HCT116 (cell line): Measurements from ENCODE around the gene TSLP. TPM values are rescaled to one million over a fixed set of nuclear protein-coding genes. Genes with fewer than 3 reads are reported as not detected.

ENCODE experiments used
- ATAC-seq: fragments of 200-7000 bp; cut with Tn5 transposase; 2 replicates; pipeline ENCODE4 v1.9.1; 2020; ENCODE audit warnings: mild to moderate bottlenecking, moderate library complexity
- BruUV-seq: library from RNA; stranded (reverse); fragments of 400-500 nt; replicated peaks from 2 replicates; lab custom pipeline; 2021; lab: Mats Ljungman, UMichigan
- CTCF ChIA-PET: fragments of 300-600 bp; sonication (Branson Sonifier 250); formaldehyde crosslinking; loops from one replicate; lab custom pipeline; 2021; ENCODE audit warnings: antibody characterized with exemption; lab: Charles Lee
- POLR2A ChIA-PET: fragments of 300-600, 350-600 bp; sonication (Branson Sonifier 250); formaldehyde crosslinking; loops from one replicate; lab custom pipeline; 2021; ENCODE audit warnings: antibody characterized with exemption; lab: Charles Lee
- RAD21 ChIA-PET, 2 experiments: fragments of 300-600 bp; sonication (Branson Sonifier 250); formaldehyde crosslinking; loops; one replicate each; lab custom pipeline; 2023; ENCODE audit warnings: low total read pairs in 2 of 2; ENCODE audit not compliant: uncharacterized antibody in 2 of 2, unreplicated experiment in 2 of 2, low non-redundant PET in 1 of 2; lab: Charles Lee
- DNase-seq: peaks from one replicate; pipeline ENCODE4 v3.0.0-alpha.2; 2010; ENCODE audit warnings: low read depth, low spot score
- H2AFZ ChIP-seq: fragments of 200-600 bp; shearing (Covaris generic), sonication (generic); 2 replicates; pipeline ENCODE4 v1.6.1; 2017; ENCODE audit warnings: low read depth, mixed run types, mixed read lengths, antibody characterized with exemption, low read length; ENCODE audit not compliant: poor library complexity, severe bottlenecking
- H3K27ac ChIP-seq: 2 replicates; pipeline ENCODE4 v1.5.1; 2012; ENCODE audit warnings: low read depth, low read length
- H3K27me3 ChIP-seq: fragments of 200-600 bp; sonication (generic); 2 replicates; pipeline ENCODE4 v1.6.1; 2016; ENCODE audit warnings: mixed run types, low read length, mixed read lengths; ENCODE audit not compliant: insufficient read depth
- H3K36me3 ChIP-seq, 2 experiments: fragments of 200-500 bp in 1 of 2; fragments of 200-600 bp in 1 of 2; sonication (Bioruptor generic) in 1 of 2; sonication (generic) in 1 of 2; 2 replicates each; pipeline versions ENCODE4 v1.5.1 to v1.6.1; 2014 to 2016; ENCODE audit warnings: low read length in 2 of 2, inconsistent platforms in 1 of 2, mixed read lengths in 1 of 2, mixed run types in 1 of 2; ENCODE audit not compliant: insufficient read depth in 2 of 2, control insufficient read depth in 1 of 2
- H3K4me1 ChIP-seq, 2 experiments: fragments of 200-600 bp in 1 of 2; sonication (generic) in 1 of 2; 2 replicates each; pipeline versions ENCODE4 v1.5.1 to v1.6.1; 2012 to 2017; ENCODE audit warnings: low read length in 2 of 2, inconsistent platforms in 1 of 2, mild to moderate bottlenecking in 1 of 2, mixed read lengths in 1 of 2, mixed run types in 1 of 2, moderate library complexity in 1 of 2; ENCODE audit not compliant: insufficient read depth in 2 of 2, control insufficient read depth in 1 of 2
- H3K4me2 ChIP-seq: fragments of 200-600 bp; sonication (generic); 2 replicates; pipeline ENCODE4 v1.6.1; 2017; ENCODE audit warnings: mixed run types, low read length, mixed read lengths
- H3K4me3 ChIP-seq, 2 experiments: fragments of 200-600 bp in 1 of 2; sonication (generic) in 1 of 2; replicated peaks in 1 of 2; 2 replicates each; pipeline ENCODE4 v1.5.1; 2011 to 2016; ENCODE audit warnings: low read length in 2 of 2, control low read depth in 1 of 2, low read depth in 1 of 2, mild to moderate bottlenecking in 1 of 2, mixed read lengths in 1 of 2, mixed run types in 1 of 2
- H3K79me2 ChIP-seq: fragments of 200-600 bp; sonication (generic); 2 replicates; pipeline ENCODE4 v1.6.1; 2017; ENCODE audit warnings: mild to moderate bottlenecking, mixed run types, low read length, moderate library complexity, mixed read lengths; ENCODE audit not compliant: insufficient read depth
- H3K9ac ChIP-seq: fragments of 200-600 bp; sonication (generic); 2 replicates; pipeline ENCODE4 v1.6.1; 2016; ENCODE audit warnings: low read length, mixed read lengths
- H3K9me2 ChIP-seq: fragments of 200-600 bp; sonication (generic), shearing (Covaris generic); 2 replicates; pipeline ENCODE4 v1.6.1; 2017; ENCODE audit warnings: mixed run types, mild to moderate bottlenecking, moderate library complexity; ENCODE audit not compliant: insufficient read depth
- H3K9me3 ChIP-seq, 2 experiments: fragments of 200-500 bp in 1 of 2; fragments of 200-600 bp in 1 of 2; sonication (Bioruptor generic) in 1 of 2; sonication (generic) in 1 of 2; 2 replicates each; pipeline ENCODE4 v1.6.1; 2014 to 2017; ENCODE audit warnings: low read length in 2 of 2, mixed read lengths in 2 of 2, inconsistent platforms in 1 of 2, low read depth in 1 of 2, mild to moderate bottlenecking in 1 of 2, mixed run types in 1 of 2, moderate library complexity in 1 of 2; ENCODE audit not compliant: control insufficient read depth in 1 of 2, insufficient read depth in 1 of 2
- H4K20me1 ChIP-seq: fragments of 200-600 bp; sonication (generic), shearing (Covaris generic); 2 replicates; pipeline ENCODE4 v1.6.1; 2017; ENCODE audit warnings: mixed run types, mild to moderate bottlenecking, moderate library complexity; ENCODE audit not compliant: insufficient read depth
- CBX3 ChIP-seq: IDR thresholded peaks from 2 replicates; pipeline ENCODE4 v1.6.1; 2012; ENCODE audit warnings: low read depth
- CEBPB ChIP-seq: IDR thresholded peaks from 2 replicates; pipeline ENCODE4 v1.6.1; 2012; ENCODE audit warnings: low read depth
- ELF1 ChIP-seq: IDR thresholded peaks from 2 replicates; pipeline ENCODE4 v1.6.1; 2012; ENCODE audit warnings: low read depth, borderline replicate concordance
- EZH2 ChIP-seq: fragments of 200-600 bp; sonication (generic); IDR thresholded peaks from 2 replicates; pipeline ENCODE4 v1.6.1; 2017; ENCODE audit warnings: antibody characterized with exemption, mixed run types
- EZH2phosphoT487 ChIP-seq: fragments of 200-600 bp; IDR thresholded peaks from 2 replicates; pipeline ENCODE4 v1.6.1; 2018; ENCODE audit warnings: antibody characterized with exemption, borderline replicate concordance
- FOSL1 ChIP-seq: IDR thresholded peaks from 2 replicates; pipeline ENCODE4 v1.6.1; 2012; ENCODE audit warnings: low read depth
- JUND ChIP-seq: IDR thresholded peaks from 2 replicates; pipeline ENCODE4 v1.6.1; 2012
- POLR2A ChIP-seq: IDR thresholded peaks from 2 replicates; pipeline ENCODE4 v1.7.0; 2011; ENCODE audit warnings: borderline replicate concordance; ENCODE audit not compliant: insufficient read depth, insufficient read length; ENCODE audit errors: extremely low read depth
- RAD21 ChIP-seq: IDR thresholded peaks from 2 replicates; pipeline ENCODE4 v1.6.1; 2012; ENCODE audit warnings: low read depth, mild to moderate bottlenecking
- SRF ChIP-seq: IDR thresholded peaks from 2 replicates; pipeline ENCODE4 v1.6.1; 2012; ENCODE audit warnings: low read depth
- TCF7L2 ChIP-seq: IDR thresholded peaks from 2 replicates; pipeline ENCODE4 v1.7.0; 2011; ENCODE audit warnings: borderline replicate concordance, inconsistent platforms; ENCODE audit not compliant: insufficient read depth, insufficient read length; ENCODE audit errors: extremely low read depth
- YY1 ChIP-seq: IDR thresholded peaks from 2 replicates; pipeline ENCODE4 v1.6.1; 2011; ENCODE audit warnings: low read length, low read depth, moderate library complexity, mild to moderate bottlenecking; ENCODE audit not compliant: insufficient replicate concordance; ENCODE audit errors: extremely low read depth
- ZBTB33 ChIP-seq: IDR thresholded peaks from 2 replicates; pipeline ENCODE4 v1.6.1; 2011; ENCODE audit warnings: mild to moderate bottlenecking, low read length, moderate library complexity; ENCODE audit not compliant: insufficient replicate concordance; ENCODE audit errors: extremely low read depth
- ZFX ChIP-seq: fragments of 450-650 bp; IDR thresholded peaks from 2 replicates; pipeline ENCODE4 v1.6.1; 2017
- ZNF274 ChIP-seq: fragments of 200-500 bp; sonication (Bioruptor generic); IDR thresholded peaks from 2 replicates; pipeline ENCODE4 v1.6.1; 2014; ENCODE audit warnings: mild to moderate bottlenecking, low read depth, low read length, inconsistent platforms
- intact Hi-C: fragments of 100-400 bp; cut with micrococcal nuclease; formaldehyde crosslinking; loops from 2 replicates; pipeline ENCODE4 v1.10.0; 2022
- total RNA-seq: library from RNA; stranded (reverse); gene quantifications from one replicate; pipeline ENCODE4 v1.2.1, GENCODE V29; 2021; ENCODE audit not compliant: unreplicated experiment
- TF ChIP-seq, protein P1 (sequence below): IDR thresholded peaks from 2 replicates; pipeline ENCODE4 v1.6.1; 2012
- TF ChIP-seq, protein P2 (sequence below), 3 experiments: fragments of 200-600 bp in 1 of 3; sonication (generic) in 1 of 3; IDR thresholded peaks in 2 of 3; conservative IDR thresholded peaks in 1 of 3; 2 replicates each; pipeline ENCODE4 v1.5.1; 2012 to 2017; ENCODE audit warnings: low read depth in 2 of 3, low read length in 2 of 3, antibody characterized with exemption in 1 of 3, borderline replicate concordance in 1 of 3, control low read depth in 1 of 3, mild to moderate bottlenecking in 1 of 3, mixed read lengths in 1 of 3, mixed run types in 1 of 3, moderate library complexity in 1 of 3; ENCODE audit not compliant: insufficient read depth in 1 of 3

Gene TSLP
- total RNA-seq, 1 experiment from 2014 or later, result 0.34 TPM

GRCh38 chr5:111121926-111122325 is 50.4 kb downstream of the TSLP start:
- Histone ChIP-seq H2AFZ (no peak overlapping the region), H3K27ac (no peak overlapping the region), H3K36me3 (peaks cover 48 to 65% of the 10 kb centered on the region in 2 experiments), H4K20me1 (peaks cover 4% of the 10 kb centered on the region; the same call in 1 of the 2 replicates), H3K4me2 (no peak overlapping the region), H3K4me3 (no peak overlapping the region), H3K4me1 (no peaks in the 10 kb centered on the region), H3K27me3 (no peaks in the 10 kb centered on the region), H3K9me3 (no peaks in the 10 kb centered on the region), H3K9me2 (no peaks in the 10 kb centered on the region), H3K79me2 (peaks cover 20% of the 10 kb centered on the region; the same call in 1 of the 2 replicates)
- RAD21 ChIA-PET, result no interaction called here
- CTCF ChIA-PET, result no interaction called here
- DNase-seq (no peak), ATAC-seq (no peak)
- intact Hi-C loops, result no loop called here
- BruUV-seq, result no TSS peak
- TF ChIP-seq POLR2A, result no peak
- TF ChIP-seq SRF, result no peak
- TF ChIP-seq, protein P1, sequence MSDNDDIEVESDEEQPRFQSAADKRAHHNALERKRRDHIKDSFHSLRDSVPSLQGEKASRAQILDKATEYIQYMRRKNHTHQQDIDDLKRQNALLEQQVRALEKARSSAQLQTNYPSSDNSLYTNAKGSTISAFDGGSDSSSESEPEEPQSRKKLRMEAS, result no peak
- TF ChIP-seq JUND, result no peak
- TF ChIP-seq TCF7L2, result no peak
- TF ChIP-seq ZFX, result no peak
- no peak for TF ChIP-seq FOSL1
- TF ChIP-seq, all 23 proteins: peak for 0
- no peak overlapping the region for H3K9ac ChIP-seq
- POLR2A ChIA-PET, result no interaction called here

DNA sequence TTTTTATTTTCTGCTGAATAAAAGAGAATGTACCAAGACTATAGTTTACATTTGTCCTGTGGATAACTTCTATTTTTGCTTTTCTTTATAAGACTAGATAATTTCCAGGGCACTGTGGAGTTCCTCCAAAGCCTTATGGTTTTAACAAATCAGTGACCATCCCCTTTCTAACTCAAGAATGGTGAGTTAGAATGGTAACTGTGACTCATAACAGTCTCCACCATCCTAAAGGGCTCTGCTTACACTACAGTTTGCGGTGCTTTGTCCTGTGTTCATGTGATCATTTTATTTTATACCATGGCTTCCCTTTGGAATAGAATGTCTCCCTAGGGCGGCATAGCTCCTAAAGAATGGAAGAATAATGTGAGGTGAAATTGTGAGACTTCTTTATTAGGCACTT is 50.9 kb downstream of the TSLP start:
- no TSS peak for BruUV-seq
- intact Hi-C loops, result no loop called here
- TF ChIP-seq FOSL1 (no peak), POLR2A (no peak), CBX3 (no peak), CEBPB (no peak), JUND (no peak), ZBTB33 (no peak), EZH2phosphoT487 (no peak), RAD21 (no peak), ZFX (no peak), ELF1 (no peak), ZNF274 (no peak), YY1 (no peak), EZH2 (no peak)
- TF ChIP-seq, protein P2, sequence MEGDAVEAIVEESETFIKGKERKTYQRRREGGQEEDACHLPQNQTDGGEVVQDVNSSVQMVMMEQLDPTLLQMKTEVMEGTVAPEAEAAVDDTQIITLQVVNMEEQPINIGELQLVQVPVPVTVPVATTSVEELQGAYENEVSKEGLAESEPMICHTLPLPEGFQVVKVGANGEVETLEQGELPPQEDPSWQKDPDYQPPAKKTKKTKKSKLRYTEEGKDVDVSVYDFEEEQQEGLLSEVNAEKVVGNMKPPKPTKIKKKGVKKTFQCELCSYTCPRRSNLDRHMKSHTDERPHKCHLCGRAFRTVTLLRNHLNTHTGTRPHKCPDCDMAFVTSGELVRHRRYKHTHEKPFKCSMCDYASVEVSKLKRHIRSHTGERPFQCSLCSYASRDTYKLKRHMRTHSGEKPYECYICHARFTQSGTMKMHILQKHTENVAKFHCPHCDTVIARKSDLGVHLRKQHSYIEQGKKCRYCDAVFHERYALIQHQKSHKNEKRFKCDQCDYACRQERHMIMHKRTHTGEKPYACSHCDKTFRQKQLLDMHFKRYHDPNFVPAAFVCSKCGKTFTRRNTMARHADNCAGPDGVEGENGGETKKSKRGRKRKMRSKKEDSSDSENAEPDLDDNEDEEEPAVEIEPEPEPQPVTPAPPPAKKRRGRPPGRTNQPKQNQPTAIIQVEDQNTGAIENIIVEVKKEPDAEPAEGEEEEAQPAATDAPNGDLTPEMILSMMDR (IDR thresholded peaks at IDR 0.05 in 2 of 3, conservative IDR thresholded peaks at IDR 0.05 in 1 of 3; ENCODE audit: borderline replicate concordance in 1 of 3, insufficient read depth in 1 of 3, low read depth in 2 of 3, low read length in 2 of 3), result no peak
- TF ChIP-seq, protein P1, result no peak

More for the DNA sequence above, 50.9 kb downstream of the TSLP start:
- Histone ChIP-seq H3K36me3 (peaks cover 48 to 67% of the 10 kb centered on the region in 2 experiments), H3K9ac (no peak overlapping the region), H3K79me2 (peaks cover 16% of the 10 kb centered on the region; the same call in 1 of the 2 replicates), H3K4me3 (no peak overlapping the region), H3K9me2 (no peaks in the 10 kb centered on the region), H3K9me3 (no peaks in the 10 kb centered on the region), H2AFZ (no peak overlapping the region), H3K27ac (no peak overlapping the region), H3K4me1 (no peaks in the 10 kb centered on the region), H3K27me3 (no peaks in the 10 kb centered on the region), H3K4me2 (no peak overlapping the region), H4K20me1 (peaks cover 7% of the 10 kb centered on the region; the same call in 1 of the 2 replicates)
- RAD21 ChIA-PET, result no interaction called here
- DNase-seq (no peak), ATAC-seq (no peak)
- CTCF ChIA-PET, result no interaction called here
- POLR2A ChIA-PET, result no interaction called here
